ENCODE measurements around the gene MORN1.
A peak's percentile ranks its signal among the peaks of the same experiment; 100 is the strongest.
"Not testable (repeated sequence)": the region's sequence is repeated elsewhere in the genome, so short reads cannot be mapped to it uniquely, and the experiment has no call there.

MORN1 gene

GRCh38 chr1:2334883-2335534, 56.3 kb downstream of the MORN1 start:
- no peak for DNase-seq

GRCh38 chr1:2334366-2334765, 57.0 kb downstream of the MORN1 start:
- DNase-seq: no peak

DNA sequence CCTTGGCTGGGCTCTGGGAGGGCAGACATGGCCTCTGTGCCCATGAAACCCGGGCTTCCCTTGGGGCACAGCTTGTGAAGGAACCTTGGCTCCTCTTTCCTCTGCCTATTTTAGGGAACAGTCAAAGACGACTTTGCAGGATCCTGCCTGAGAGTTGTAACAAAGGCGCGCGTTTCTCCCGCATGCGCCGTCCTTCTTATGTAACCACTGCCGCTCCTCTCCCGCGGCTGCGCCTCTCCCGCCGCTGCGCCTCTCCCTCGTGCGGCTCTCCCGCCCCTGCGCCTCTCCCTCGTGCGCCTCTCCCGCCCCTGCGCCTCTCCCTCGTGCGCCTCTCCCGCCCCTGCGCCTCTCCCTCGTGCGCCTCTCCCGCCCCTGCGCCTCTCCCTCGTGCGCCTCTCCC, 59.8 kb downstream of the MORN1 start:
- DNase-seq: not testable (repeated sequence)

GRCh38 chr1:2331200-2331544, 60.2 kb downstream of the MORN1 start:
- no peak for DNase-seq

GRCh38 chr1:2330519-2331199, 60.7 kb downstream of the MORN1 start:
- DNase-seq: no peak

- DNase-seq: no peak
Measured at GRCh38 chr1:2330035-2330434, 61.3 kb downstream of the MORN1 start.

GRCh38 chr1:2328676-2329455, 62.5 kb downstream of the MORN1 start:
- no peak for DNase-seq

GRCh38 chr1:2327841-2328240, 63.5 kb downstream of the MORN1 start:
- no peak for DNase-seq

DNA sequence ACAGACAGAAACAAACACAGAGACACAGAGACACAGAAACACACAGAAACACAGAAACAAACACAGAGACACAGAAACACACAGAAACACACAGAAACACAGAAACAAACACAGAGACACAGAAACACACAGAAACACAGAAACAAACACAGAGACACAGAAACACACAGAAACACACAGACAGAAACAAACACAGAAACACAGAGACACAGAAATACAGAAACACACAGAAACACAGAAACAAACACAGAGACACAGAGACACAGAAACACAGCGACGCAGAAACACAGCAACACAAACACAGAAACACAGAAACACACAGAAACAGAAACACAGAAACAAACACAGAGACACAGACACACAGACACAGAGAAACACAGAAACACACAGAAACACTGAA, 64.2 kb downstream of the MORN1 start:
- not testable (repeated sequence) for DNase-seq

GRCh38 chr1:2326524-2326923, 64.8 kb downstream of the MORN1 start:
- DNase-seq: no peak

DNA sequence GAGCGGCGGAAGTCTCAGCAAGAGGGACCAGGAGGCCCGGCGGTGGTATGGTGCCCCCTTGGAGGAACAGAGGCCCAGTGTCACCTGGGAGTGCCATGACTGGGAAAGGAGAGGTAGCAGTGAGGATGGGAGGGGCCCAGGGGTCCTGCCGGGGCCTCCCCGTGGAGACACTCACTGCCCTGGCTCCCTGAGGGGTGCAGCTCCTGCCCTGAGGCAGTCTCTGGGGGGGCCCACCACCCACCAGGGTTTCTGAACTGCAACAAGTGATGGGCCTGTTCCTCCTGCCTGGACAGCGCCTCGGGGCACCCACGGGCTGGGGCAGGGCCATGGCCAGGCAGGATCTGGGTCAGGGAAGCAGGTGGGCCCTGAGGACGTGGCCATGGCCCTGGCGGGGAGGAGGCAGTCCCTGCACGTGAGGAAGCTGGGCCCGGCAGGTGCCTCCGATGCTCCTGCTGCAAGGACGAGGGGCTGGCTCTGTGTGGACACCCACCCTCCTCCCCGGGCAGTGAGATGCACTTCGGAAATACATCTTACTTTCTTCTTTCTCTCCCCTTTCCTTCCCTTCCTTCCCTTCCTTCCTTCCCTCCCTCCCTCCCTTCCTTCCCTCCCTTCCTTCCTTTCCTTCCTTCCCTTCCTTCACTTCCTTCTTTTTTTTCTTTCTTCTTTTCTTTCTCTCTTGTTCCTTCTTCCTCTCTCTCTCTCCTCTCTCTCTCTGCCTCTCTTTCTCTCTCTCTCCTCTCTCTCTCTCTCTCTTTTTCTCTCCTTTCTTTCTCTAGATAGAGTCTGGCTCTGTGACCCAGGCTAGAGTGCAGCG, 66.6 kb downstream of the MORN1 start:
- no peak for DNase-seq

- DNase-seq: no peak
Measured at GRCh38 chr1:2323451-2323974, 67.8 kb downstream of the MORN1 start.

GRCh38 chr1:2322581-2323211, 68.7 kb downstream of the MORN1 start:
- DNase-seq: peak; percentile 24

DNA sequence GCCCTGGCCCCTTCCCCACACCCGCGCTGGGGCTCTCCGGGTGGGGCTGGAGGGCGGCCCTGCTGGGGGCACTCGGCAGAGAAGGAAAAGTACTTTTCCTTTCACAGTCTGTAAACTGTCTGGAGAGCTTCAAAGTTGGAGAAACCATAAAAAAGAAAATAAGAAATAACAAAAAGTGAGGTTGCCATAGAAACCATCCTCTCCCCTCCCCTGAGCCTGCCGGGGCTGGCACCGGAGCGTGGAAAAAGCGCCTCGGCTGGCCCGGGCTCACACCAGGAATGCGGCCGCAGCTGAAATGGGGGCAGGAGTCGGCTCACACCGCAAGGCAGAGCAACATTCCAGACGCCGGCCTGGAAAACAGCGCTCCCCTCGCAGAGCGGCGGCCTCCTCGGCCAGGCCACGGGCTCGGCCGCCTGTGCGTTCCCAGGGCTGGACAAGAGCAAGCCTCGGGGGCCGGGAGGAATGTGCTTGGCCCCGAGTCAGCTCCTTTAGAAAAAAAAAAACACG, 69.2 kb downstream of the MORN1 start:
- DNase-seq: no peak

DNA sequence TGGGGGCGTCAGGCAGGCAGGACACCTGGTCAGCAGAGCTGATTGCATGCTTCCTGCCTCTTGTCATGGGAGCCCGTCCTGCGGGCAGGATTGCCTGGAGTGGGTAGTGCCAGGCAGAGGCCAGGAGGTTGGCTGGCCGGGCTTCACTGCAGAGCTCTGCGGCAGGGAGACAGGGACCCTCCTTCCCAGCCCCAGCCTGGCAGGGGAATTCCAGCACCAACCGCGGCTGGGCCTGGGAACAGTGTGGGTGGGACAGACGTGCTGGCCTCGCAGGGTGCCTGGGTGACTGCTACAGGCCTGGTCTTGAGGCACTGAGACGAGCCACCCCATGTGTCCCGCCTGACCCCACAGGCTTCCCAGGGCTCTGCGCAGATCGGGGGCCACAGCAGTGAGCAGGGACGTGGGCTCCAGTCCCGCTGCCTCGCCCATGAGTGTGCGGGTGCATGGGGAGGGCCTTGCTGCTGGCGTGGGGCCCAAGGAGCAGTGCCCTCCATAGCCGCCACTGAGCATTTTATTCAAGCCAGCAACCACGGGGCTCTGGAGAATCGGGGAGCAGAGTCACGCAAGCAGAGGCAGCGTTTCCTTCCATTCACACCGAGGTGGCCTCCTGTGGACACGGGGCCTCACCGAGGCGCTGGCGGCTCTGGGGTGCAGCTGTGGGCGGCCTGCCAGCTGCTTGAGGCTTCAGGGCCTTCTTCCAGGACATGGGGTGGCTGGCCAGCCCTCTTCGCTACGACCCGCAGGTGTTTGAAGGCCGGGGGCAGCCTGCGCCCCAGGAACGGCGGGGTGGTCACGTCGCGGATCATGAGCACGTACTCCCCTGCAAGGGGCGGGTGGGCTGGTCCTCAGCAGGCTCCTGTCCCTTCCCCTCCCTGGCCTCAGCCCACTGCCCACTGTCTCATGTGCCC, 70.3 kb downstream of the MORN1 start:
- no peak for DNase-seq

GRCh38 chr1:2320006-2320405, 71.3 kb downstream of the MORN1 start:
- DNase-seq: no peak

- no peak for DNase-seq
Measured at GRCh38 chr1:2319291-2319690, 72.1 kb downstream of the MORN1 start.

DNA sequence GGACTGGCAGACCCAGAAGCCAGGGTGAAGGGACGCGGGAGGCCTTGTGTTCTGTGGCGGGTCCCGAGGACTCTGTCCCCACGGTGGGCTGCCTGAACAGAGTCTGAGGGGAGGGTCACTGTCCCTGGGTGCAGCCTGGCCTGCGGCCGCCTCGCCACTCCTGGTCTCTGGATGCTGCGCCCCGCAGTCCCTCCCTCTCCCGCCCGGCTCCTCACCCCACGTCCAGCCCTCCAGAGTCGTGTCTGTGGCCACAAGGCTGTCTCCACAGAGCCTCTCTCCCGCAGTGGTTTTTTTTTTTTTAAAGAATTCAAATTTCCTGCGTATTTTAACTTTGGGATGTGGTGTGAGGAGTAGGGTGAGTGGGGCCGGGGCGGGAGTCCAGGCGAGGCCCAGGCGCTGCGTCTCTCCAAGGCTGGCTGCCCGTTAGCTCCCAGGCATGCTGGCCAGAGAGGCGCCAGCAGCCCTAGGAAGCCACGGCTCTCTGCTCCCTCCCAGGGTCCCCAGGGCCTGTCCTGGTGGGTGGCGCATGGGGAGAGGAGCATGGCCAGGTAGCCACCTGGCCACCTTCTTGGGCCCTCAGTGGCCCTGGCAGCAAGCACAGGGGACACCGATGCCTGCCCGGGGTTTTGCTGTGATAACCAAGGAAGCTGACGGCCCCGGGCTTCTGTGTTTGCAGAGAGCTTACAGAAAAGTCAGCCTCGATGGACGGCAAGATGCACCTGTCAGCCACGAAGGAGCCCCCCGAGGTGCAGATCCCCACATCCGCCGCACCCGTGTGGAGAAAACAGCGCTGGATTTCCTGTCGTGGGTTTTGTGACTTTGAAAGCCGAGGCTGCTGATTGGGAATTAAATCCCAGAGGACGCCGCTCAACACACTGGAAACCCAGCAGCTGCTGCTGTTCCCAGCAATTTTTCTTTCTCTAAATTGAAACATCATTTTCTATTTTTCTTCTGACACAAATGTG, 72.8 kb downstream of the MORN1 start:
- no peak for DNase-seq

DNA sequence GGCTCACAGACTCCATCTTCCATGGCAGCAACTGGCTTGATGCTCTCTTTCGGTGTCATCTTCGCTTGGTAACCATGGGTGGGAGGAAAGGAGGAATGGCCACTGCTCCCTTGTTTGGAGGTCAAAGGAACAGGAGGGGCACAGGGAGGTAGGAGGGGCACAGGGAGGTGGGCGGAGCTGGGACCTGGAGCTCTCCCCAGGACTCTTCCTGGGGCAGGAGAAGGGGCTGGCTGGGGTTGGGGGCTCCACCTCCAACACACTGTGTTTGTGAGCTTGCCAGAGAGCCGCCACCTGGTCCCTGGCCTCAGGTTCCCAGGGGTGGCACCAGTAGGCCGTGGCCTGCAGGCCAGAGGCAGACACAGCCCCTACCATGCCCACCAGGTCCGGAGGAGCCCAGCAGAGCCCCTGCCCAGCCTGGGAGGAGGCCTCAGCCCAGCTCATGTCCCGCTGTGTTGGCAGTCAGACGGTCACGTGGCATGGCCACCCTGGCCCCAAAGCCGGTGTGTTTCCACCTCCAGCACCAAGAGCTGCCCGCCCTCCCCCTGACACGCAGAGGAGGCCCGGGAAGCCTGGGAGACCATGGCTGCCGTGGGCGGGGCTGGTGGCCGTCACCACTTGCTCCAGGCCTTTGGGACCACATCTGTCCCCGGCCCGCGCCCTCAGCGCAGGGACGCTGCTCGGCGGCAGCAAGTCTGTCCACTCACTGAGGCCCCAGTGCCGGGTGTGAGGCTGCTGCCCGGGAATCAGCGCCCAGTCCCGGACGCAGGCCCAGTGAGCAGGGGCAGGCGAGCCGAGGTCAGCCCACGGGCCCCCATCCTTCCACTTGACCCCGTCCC, 73.9 kb downstream of the MORN1 start:
- DNase-seq: no peak
